Central memory CD8-positive, alpha-beta T cell (primary cell): Measurements from ENCODE around the gene CSNK1A1.
"Not testable (repeated sequence)": the region's sequence is repeated elsewhere in the genome, so short reads cannot be mapped to it uniquely, and the experiment has no call there.

ENCODE experiments used
- ATAC-seq: fragments of 150-1000 bp; cut with Tn5 transposase; replicated peaks from 2 replicates; pipeline ENCODE4 v1.10.0; 2022; ENCODE audit warnings: mild to moderate bottlenecking, moderate FRiP score, moderate number of reproducible peaks; ENCODE audit not compliant: poor library complexity, severe bottlenecking; ENCODE audit errors: extremely low read depth
- DNase-seq, 2 donors: peaks; one replicate each; pipeline ENCODE4 v3.0.0; 2021; ENCODE audit warnings: low spot score in 2 of 2
- H3K27ac Mint-ChIP-seq: one replicate; pipeline ENCODE4 v1.8.0; 2022; ENCODE audit warnings: low read depth, mild to moderate bottlenecking, moderate library complexity, mixed read lengths
- H3K27me3 Mint-ChIP-seq: one replicate; pipeline ENCODE4 v1.8.0; 2022; ENCODE audit warnings: mixed read lengths
- H3K36me3 Mint-ChIP-seq: one replicate; pipeline ENCODE4 v1.8.0; 2022; ENCODE audit warnings: mild to moderate bottlenecking, moderate library complexity, mixed read lengths; ENCODE audit not compliant: insufficient read depth
- H3K4me1 Mint-ChIP-seq: one replicate; pipeline ENCODE4 v1.8.0; 2022; ENCODE audit warnings: mixed read lengths
- H3K4me3 Mint-ChIP-seq: one replicate; pipeline ENCODE4 v1.8.0; 2022; ENCODE audit warnings: mild to moderate bottlenecking, moderate library complexity, mixed read lengths
- H3K9me3 Mint-ChIP-seq: one replicate; pipeline ENCODE4 v1.8.0; 2022; ENCODE audit warnings: mixed read lengths

CSNK1A1 gene

DNA sequence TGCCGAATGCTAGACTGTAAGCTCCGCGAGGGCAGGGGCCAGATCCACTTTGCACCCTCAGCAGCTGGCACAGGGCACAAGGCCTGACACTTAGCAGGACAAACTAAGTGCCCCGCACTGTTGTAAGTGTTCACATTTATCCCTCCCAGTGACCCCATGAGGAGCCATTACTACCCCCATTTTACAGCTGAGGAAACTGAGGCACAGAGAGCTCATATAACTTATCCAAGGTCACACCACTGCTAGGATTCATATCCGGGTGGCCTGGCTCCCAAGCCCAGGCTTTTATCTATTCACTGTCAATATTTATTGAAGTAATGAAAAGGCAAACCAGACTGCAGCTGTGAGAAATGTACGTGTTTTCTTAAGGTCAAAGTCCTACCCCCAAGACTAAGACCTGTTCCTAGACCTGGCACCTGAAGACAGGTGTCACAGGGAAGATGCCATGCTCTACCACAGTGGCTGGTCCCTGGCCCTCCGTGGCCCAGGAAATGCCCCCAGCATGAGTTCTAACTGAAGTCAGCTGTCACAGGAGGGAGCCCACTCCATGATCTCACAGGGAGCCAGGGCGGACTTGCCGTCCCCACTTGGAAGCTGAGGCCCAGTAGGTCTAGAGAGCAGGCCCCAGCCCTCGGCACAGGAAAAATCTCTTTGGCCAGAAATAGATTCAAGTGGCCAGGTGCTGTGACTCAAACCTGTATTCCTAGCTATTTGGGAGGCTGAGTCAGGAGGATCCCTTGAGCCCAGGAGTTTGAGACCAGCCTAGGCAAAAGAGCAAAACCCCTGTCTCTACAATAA, 97.4 kb downstream of the CSNK1A1 start:
- ATAC-seq, result no peak
- DNase-seq, result no peak
- H3K4me3 Mint-ChIP-seq, result no peak overlapping the region
- H3K36me3 Mint-ChIP-seq, result peaks cover 3% of the 10 kb centered on the region
- H3K27me3 Mint-ChIP-seq, result peaks cover 8% of the 10 kb centered on the region
- H3K9me3 Mint-ChIP-seq, result no peaks in the 10 kb centered on the region
- no peak overlapping the region for H3K27ac Mint-ChIP-seq
- H3K4me1 Mint-ChIP-seq, result no peaks in the 10 kb centered on the region

DNA sequence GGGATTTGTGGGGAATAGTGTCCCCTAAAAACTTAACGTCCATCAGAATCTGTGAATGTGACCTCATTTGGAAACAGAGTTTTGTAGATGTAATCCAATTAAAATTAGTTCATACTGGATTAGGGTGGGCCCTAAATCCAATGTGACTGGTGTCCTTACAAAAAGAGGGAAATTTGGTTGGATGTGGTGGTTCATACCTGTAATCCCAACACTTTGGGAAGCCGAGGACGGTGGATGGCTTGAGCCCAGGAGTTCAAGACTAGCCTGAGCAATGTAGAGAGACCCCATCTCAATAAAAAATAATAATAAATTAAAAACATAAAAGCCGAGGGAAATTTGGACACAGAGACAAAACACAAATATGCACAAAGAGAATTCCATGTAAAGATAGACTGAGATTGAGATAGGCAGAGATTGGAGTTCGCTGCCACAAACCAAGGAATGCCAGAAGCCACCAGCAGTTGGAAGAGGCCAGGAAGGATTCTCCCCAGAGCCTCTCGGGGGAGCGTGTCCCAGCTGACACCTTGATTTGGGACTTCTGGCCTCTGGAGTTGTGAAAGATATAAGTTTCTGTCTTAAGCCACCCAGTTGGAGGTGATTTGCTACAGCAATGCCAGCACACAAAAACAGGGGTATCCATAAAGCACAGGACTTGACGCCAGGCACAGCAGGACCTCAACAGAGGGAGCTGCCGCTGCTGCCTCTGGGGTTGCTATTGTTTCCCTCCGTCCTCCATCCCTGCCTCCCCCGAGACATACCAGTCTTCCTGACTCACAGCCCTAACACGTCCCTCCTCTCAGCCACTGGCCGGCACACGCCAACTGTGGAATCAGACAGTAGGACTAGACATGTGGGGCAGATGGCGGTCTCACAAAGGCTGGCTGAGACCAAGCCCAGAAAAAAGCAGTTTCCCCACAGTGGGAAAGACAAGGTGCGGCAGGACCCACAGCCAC, 98.3 kb downstream of the CSNK1A1 start:
- peaks cover 3% of the 10 kb centered on the region for H3K36me3 Mint-ChIP-seq
- no peaks in the 10 kb centered on the region for H3K9me3 Mint-ChIP-seq
- no peaks in the 10 kb centered on the region for H3K4me1 Mint-ChIP-seq
- no peak for DNase-seq
- peaks cover 8% of the 10 kb centered on the region for H3K27me3 Mint-ChIP-seq
- H3K4me3 Mint-ChIP-seq, result no peak overlapping the region
- no peak overlapping the region for H3K27ac Mint-ChIP-seq
- no peak for ATAC-seq

DNA sequence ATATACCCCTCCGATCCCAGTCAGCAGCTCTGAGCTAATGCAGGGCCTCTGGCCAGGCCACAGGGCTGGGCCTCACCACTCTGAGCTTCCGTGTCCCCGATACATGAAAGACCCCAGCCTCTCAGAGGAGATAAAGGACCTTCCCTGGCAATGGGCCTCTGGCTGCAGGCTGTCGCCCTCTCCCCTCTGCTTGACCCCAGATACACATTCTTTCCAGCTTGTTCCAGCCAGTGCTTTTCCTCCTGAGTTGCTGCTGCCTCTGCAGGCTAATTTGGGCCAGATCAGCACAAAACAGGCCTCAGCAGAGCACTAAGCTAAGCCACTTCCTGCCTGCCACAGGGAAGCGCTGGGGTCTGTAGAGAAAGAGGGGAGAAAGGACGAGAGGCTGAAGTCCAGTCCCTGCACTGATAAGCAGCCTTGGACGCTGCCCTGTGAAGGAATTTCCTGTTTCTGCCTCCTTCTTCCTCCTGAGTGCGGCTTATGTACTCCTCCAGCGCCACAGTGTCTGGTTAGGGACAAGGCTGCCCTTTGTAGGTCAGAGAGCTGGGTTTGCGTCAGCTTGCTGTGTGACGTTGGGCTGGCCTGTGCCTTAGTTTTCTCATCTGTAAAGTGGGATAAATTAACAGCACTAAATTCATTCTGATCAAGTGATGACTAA, 99.1 kb downstream of the CSNK1A1 start:
- ATAC-seq (no peak), DNase-seq (no peak)
- Mint-ChIP-seq H3K27me3 (peaks cover 8% of the 10 kb centered on the region), H3K4me1 (no peaks in the 10 kb centered on the region), H3K36me3 (peaks cover 3% of the 10 kb centered on the region), H3K9me3 (no peaks in the 10 kb centered on the region), H3K27ac (no peak overlapping the region), H3K4me3 (no peak overlapping the region)

DNA sequence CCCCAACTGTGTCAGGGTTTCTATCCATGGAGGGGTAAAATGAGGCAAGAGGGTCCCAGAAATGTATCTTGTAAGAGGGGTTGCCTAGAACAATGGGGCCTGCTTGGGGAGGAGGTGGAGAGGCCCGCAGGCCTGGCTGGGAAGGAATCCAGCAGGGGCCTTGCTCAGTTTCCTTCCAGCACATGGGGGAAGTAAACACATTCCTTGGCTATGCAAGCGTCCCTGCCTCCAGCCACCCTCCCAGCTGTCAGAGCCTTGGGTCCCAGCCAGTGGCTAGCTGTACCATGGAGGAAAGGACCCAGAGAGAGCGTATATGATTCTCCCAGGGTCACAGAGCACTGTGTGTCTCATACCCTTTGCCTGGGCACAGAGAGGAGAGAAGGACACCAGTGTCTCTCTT, 101.0 kb downstream of the CSNK1A1 start:
- H3K4me3 Mint-ChIP-seq, result no peak overlapping the region
- H3K9me3 Mint-ChIP-seq, result no peaks in the 10 kb centered on the region
- no peak overlapping the region for H3K27ac Mint-ChIP-seq
- ATAC-seq (no peak), DNase-seq (no peak)
- no peaks in the 10 kb centered on the region for H3K4me1 Mint-ChIP-seq
- H3K36me3 Mint-ChIP-seq, result peaks cover 3% of the 10 kb centered on the region
- peaks cover 8% of the 10 kb centered on the region for H3K27me3 Mint-ChIP-seq

DNA sequence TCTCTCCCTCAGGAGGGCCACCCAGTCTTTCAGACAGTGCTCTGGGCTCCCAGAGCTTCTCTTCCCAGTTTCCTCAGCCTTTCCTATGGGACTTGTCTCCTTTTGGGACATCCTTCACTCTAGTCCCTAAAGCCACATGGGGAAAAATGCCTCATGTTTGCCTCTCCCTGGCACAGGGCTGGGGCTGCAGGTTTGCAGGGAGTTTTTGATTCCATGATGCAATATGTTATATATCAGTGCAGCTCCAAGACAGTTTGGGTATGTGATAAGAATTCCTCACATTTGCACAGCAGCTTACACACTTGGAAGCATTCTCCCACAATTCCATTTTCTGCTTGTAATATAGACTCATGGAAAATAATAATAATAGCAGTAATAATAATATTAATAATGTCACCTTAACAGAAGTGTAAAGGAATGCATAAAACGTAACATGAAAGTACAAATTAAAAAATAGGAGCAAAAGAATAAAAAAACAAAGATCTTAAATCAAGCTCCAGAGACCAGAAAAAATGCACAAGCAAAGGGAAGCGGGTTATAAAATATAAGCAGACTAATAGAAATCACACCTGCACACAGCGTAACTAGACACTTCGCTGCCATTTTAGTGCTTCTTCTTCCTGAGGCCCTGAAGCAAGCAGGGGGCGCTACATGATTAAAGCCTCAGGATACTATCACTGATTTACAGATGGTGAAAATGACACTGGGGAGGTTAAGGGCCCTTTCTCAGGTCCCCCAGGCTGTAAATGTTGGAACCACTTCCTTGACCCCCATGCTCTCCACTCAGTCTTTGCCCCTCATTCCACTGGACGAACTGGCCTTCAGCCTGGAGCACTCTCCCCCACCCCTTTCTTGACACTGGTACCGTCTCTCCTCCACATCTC, 102.2 kb downstream of the CSNK1A1 start:
- DNase-seq, result no peak
- no peaks in the 10 kb centered on the region for H3K4me1 Mint-ChIP-seq
- no peaks in the 10 kb centered on the region for H3K9me3 Mint-ChIP-seq
- peaks cover 8% of the 10 kb centered on the region for H3K27me3 Mint-ChIP-seq
- no peak for ATAC-seq
- H3K27ac Mint-ChIP-seq, result no peak overlapping the region
- peaks cover 3% of the 10 kb centered on the region for H3K36me3 Mint-ChIP-seq
- no peak overlapping the region for H3K4me3 Mint-ChIP-seq

DNA sequence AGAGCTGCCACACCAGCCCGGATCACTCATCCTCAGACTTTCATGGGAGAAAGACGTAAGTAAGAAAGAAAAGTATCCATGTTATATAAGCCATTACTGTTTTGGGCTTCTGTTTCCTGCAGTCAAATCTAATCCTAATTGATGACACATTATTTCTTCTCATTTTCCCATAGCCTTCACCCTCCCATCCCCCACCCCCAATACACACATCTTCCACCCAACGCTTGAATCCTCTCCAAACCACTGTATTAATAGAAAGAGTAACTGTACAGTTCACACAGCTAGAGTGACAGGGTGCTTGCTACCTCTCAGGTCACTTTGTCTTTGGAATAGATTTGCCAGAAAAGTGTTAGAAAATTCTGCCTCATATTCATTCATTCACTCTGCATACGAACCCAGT, 102.8 kb downstream of the CSNK1A1 start:
- H3K4me1 Mint-ChIP-seq, result no peaks in the 10 kb centered on the region
- H3K4me3 Mint-ChIP-seq, result no peak overlapping the region
- H3K9me3 Mint-ChIP-seq, result no peaks in the 10 kb centered on the region
- ATAC-seq (no peak), DNase-seq (no peak)
- H3K27ac Mint-ChIP-seq, result no peak overlapping the region
- peaks cover 8% of the 10 kb centered on the region for H3K27me3 Mint-ChIP-seq
- peaks cover 3% of the 10 kb centered on the region for H3K36me3 Mint-ChIP-seq

DNA sequence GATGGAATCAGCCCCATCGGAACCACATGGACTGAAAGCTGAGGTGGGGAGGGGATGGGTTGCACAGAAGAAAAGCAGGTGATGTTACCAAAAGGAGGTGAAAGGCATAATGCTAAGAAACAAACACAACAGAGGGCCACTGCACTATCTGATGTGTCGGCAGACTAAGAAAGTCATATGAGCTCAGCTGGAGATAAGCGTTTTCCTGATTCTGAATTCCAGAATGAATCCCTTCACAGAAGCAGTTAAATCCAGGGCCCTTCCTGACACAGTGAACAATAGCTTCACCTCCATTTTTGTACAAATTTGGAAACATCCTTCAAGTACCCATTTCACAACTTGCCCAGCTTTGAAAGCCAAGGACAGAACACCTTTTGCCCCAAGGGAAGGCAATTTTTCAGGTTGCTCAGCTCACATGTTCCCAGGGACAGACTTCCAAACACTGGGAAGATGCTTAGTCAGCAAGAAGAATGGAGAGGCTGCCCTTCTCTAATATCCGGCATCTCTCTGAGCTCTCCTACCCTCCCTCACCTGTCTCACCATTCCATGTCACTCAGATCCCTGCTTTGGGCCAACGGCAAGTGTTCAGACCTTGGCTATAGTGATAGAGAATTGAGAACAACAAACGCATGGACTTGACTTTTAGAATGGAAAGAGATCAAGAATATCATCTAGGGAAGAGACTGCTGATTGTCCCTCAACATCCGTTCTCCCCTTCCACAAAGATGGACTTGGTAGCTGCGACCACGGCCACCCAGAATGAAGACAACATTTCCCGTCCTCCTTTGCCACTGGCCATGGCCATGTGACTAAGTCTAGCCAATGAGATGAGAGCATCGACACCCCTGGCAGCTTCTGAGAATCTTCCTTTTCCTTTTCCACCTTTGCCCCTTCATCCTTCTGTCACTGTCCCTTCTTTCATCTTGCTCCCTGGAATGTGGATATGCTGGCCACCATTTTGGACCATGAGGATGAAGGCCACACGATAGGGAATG, 103.6 kb downstream of the CSNK1A1 start:
- Mint-ChIP-seq H3K36me3 (peaks cover 3% of the 10 kb centered on the region), H3K27me3 (peaks cover 8% of the 10 kb centered on the region)
- no peak for ATAC-seq

DNA sequence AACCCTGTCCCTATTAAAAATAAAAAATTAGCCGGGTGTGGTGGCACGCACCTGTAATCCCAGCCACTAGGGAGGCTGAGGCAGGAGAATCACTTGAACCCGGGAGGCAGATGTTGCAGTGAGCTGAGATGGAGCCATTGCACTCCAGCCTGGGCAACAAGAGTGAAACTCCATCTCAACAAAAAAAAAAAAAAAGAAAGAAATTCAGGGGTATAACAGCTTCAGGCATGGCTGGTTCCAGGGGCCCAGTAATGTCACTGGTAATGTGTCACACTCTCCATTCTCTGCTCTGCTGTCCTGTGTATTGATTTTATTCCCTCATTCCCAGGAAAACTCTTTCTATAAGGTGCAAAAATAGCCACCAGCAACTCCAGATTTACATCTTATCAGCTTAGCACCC, 104.4 kb downstream of the CSNK1A1 start:
- not testable (repeated sequence) for H3K27ac Mint-ChIP-seq, H3K27me3 Mint-ChIP-seq, H3K36me3 Mint-ChIP-seq, ATAC-seq, H3K4me1 Mint-ChIP-seq, H3K9me3 Mint-ChIP-seq, DNase-seq, H3K4me3 Mint-ChIP-seq

More for the DNA sequence above, 103.6 kb downstream of the CSNK1A1 start:
- Mint-ChIP-seq H3K4me1 (no peaks in the 10 kb centered on the region), H3K27ac (no peak overlapping the region), H3K9me3 (no peaks in the 10 kb centered on the region), H3K4me3 (no peak overlapping the region)
- no peak for DNase-seq

DNA sequence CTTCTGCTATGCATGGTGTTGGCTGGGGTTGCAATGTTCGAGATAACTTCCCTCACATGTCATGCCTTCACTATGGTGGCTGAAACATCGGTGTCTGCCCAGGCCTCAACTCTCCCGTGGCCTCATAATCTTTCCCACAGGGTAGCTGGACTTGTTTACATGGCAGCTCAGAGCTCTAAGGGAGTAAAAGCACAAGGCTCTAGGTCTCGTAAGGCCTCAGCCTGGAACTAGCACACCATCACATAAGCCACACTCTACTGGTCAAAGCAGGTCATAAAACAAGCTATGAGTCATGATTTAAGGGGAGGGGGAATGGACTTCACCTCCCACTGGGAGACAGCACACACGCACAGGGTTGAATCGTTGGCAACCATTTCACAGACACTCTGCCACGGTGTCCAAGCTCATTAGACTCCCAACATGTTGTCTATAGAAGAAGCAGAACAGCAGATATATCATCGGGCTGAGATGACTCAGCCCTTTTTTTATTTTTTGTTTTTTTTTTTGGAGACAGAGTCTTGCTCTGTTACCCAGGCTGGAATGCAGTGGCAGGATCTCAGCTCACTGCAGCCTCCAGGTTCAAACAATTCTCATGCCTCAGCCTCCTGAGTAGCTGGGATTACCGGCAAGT, 105.4 kb downstream of the CSNK1A1 start:
- Mint-ChIP-seq H3K27me3 (peaks cover 8% of the 10 kb centered on the region), H3K4me3 (no peak overlapping the region), H3K36me3 (peaks cover 3% of the 10 kb centered on the region), H3K4me1 (no peaks in the 10 kb centered on the region), H3K27ac (no peak overlapping the region), H3K9me3 (no peaks in the 10 kb centered on the region)
- DNase-seq (no peak), ATAC-seq (no peak)

DNA sequence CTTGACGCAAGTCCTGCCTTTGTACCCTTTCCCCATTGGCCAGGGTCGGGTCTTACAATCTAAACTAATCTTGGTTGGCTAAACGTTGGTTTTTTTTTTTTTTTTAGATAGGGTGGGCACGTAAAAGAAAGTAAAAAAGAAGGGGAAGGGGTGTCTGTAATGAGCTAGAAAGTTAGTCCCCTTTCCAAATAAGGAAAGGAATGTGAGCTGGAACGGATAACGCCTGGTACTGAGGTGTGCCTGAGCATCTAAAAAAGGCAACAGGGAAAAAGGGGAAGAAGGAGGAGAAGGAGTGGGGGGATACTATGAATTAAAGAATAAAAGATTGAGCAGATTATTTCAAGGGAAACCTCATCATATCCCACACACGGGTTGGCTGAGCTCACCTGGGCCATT, 105.9 kb downstream of the CSNK1A1 start:
- no peaks in the 10 kb centered on the region for H3K4me1 Mint-ChIP-seq
- peaks cover 3% of the 10 kb centered on the region for H3K36me3 Mint-ChIP-seq
- ATAC-seq (no peak), DNase-seq (no peak)
- no peak overlapping the region for H3K4me3 Mint-ChIP-seq
- peaks cover 8% of the 10 kb centered on the region for H3K27me3 Mint-ChIP-seq
- H3K9me3 Mint-ChIP-seq, result no peaks in the 10 kb centered on the region
- H3K27ac Mint-ChIP-seq, result no peak overlapping the region

DNA sequence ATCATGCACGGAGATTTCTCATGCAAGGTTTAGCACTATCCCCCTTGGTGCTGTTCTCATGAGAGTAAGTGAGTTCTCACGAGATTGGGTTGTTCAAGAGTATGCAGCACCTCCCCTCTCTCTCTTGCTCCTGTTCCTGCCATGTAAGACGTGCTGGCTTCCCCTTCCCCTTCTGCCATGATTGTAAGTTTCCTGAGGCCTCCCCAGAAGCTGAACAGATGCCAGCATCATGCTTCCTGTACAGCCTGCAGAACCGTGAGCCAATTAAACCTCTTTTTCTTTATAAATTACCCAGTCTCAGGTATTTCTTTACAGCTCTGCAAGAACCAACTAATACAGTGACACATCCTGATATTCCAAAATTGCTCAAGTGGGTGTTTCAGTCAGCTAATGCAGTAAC, 106.8 kb downstream of the CSNK1A1 start:
- H3K36me3 Mint-ChIP-seq, H3K27me3 Mint-ChIP-seq, H3K4me1 Mint-ChIP-seq, H3K27ac Mint-ChIP-seq, H3K4me3 Mint-ChIP-seq, H3K9me3 Mint-ChIP-seq, DNase-seq, ATAC-seq: not testable (repeated sequence)
